Activated naive CD8-positive, alpha-beta T cell (primary cell): Measurements from ENCODE around the gene FBLN2.

ENCODE experiments used
- H3K27ac Mint-ChIP-seq: one replicate; pipeline ENCODE4 v1.8.0; 2021; ENCODE audit warnings: mixed read lengths
- H3K27me3 Mint-ChIP-seq: one replicate; pipeline ENCODE4 v1.8.0; 2021; ENCODE audit warnings: mixed read lengths
- H3K36me3 Mint-ChIP-seq: one replicate; pipeline ENCODE4 v1.8.0; 2021; ENCODE audit warnings: mixed read lengths
- H3K4me1 Mint-ChIP-seq: one replicate; pipeline ENCODE4 v1.8.0; 2021; ENCODE audit warnings: low read depth, mixed read lengths
- H3K4me3 Mint-ChIP-seq: one replicate; pipeline ENCODE4 v1.8.0; 2021; ENCODE audit warnings: mild to moderate bottlenecking, mixed read lengths
- H3K9me3 Mint-ChIP-seq: one replicate; pipeline ENCODE4 v1.8.0; 2021; ENCODE audit warnings: low read depth, mixed read lengths

FBLN2 gene

GRCh38 chr3:13686367-13687160, 137.6 kb downstream of the FBLN2 start:
- Mint-ChIP-seq H3K27ac (no peak overlapping the region), H3K36me3 (no peaks in the 10 kb centered on the region), H3K9me3 (no peaks in the 10 kb centered on the region), H3K4me3 (no peak overlapping the region), H3K27me3 (peaks cover 2% of the 10 kb centered on the region), H3K4me1 (no peaks in the 10 kb centered on the region)

GRCh38 chr3:13687517-13687943, 138.6 kb downstream of the FBLN2 start:
- no peaks in the 10 kb centered on the region for H3K36me3 Mint-ChIP-seq
- H3K4me3 Mint-ChIP-seq, result no peak overlapping the region
- no peak overlapping the region for H3K27ac Mint-ChIP-seq
- H3K9me3 Mint-ChIP-seq, result no peaks in the 10 kb centered on the region
- H3K4me1 Mint-ChIP-seq, result no peaks in the 10 kb centered on the region
- H3K27me3 Mint-ChIP-seq, result no peaks in the 10 kb centered on the region
